ENCODE data around the gene SGSH.

Gene SGSH

GRCh38 chr17:80173916-80174315 lies 46.2 kb downstream of the SGSH start:
- Mint-ChIP-seq H3K27me3 (peaks cover 4% of the 10 kb centered on the region), H3K36me3 (no peaks in the 10 kb centered on the region), H3K27ac (no peak overlapping the region), H3K4me3 (no peak overlapping the region), H3K9me3 (no peaks in the 10 kb centered on the region), H3K4me1 (no peaks in the 10 kb centered on the region)

DNA sequence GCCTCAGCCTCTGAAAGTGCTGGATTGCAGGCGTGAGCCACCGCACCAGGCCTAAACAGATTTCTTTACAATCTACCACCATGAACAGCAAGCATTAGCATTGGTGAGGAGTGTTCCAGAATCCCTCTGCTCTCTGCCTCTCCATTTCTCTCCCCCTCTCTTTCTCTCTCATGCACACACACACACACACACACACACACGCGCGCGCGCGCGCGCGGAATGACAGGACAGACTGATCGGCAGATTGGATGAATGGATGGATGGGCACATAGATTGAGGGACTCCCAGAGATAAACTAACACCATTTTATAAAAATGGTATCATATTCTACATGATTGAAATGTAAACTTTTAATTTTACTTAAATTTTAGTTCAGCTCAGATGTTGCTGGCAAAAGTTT lies 47.0 kb downstream of the SGSH start:
- H3K9me3 Mint-ChIP-seq = no peaks in the 10 kb centered on the region
- no peaks in the 10 kb centered on the region for H3K4me1 Mint-ChIP-seq
- H3K27me3 Mint-ChIP-seq = peaks cover 4% of the 10 kb centered on the region
- no peaks in the 10 kb centered on the region for H3K36me3 Mint-ChIP-seq
- H3K4me3 Mint-ChIP-seq = no peak overlapping the region
- no peak overlapping the region for H3K27ac Mint-ChIP-seq

DNA sequence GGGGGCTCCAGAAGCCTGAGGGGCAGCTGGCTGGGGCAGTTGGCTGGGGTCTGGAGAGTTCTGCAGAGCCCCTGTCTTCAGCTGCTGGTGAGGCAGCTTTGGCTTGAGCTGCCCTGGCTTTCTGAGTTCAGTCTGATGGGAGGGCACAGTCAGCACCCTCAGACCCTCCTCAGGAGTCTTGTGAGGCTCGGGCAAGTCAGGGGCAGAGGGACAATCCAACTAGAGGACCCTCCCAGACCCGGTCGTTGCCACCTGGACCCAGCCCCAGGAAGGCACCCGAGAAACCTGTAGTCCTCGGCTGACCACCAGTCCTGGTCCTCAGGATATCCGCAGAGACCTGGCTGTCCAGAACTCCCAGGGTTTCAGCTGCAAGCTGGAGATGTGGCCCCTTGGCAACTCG lies 48.5 kb downstream of the SGSH start:
- Mint-ChIP-seq H3K4me3 (no peak overlapping the region), H3K27ac (no peak overlapping the region), H3K9me3 (no peaks in the 10 kb centered on the region), H3K4me1 (no peaks in the 10 kb centered on the region), H3K36me3 (no peaks in the 10 kb centered on the region), H3K27me3 (peaks cover 4% of the 10 kb centered on the region)

DNA sequence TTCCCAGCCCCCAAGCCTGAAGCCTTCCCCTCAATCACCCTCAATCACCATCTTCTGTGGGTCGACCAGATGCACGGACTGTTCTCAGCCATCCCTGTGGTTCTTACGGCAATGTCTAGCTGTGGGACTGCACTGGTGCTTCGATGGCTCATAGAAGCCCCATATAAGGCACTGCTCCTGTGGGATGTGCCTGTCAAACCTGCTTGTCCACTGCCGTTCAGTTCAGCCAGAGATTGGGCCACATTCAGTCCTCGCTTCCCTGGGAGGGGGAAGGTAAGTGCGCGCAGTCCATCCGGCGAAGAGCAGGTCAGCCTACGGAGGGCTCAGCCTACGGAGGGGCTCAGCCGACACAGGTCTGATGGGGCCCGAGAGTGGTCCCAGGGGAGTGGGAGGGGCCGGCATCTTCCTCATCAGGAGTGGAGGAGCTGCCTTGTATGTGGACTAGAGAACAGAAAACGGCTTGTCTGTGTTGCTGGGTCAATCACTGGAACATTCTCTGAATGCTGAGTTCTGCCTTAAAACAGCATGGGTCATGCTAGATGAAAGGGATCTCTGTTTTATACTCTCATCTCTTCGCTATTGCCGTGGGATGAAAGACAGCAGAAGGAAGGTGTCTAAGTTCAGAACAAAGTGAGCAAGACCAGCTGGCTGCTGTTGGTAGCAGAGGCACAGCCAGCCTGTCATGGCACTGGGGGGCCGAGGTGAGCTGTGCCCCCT lies 50.2 kb downstream of the SGSH start, which contains the start of gene CARD14:
TSS of gene CARD14 (plus strand) at position 247 of the 717 bp plus-strand sequence. CDS start 11,409 bp downstream, outside the sequence.
- Mint-ChIP-seq H3K27me3 (peaks cover 1% of the 10 kb centered on the region), H3K9me3 (no peaks in the 10 kb centered on the region), H3K27ac (no peak within 1 kb of the TSS), H3K36me3 (no peaks in the 10 kb centered on the region), H3K4me1 (no peaks in the 10 kb centered on the region), H3K4me3 (no peak within 1 kb of the TSS)

GRCh38 chr17:80169107-80169506 lies 51.0 kb downstream of the SGSH start:
- Mint-ChIP-seq H3K9me3 (no peaks in the 10 kb centered on the region), H3K4me1 (no peaks in the 10 kb centered on the region), H3K27ac (no peak overlapping the region), H3K27me3 (peaks cover 3% of the 10 kb centered on the region), H3K4me3 (no peak overlapping the region), H3K36me3 (no peaks in the 10 kb centered on the region)

DNA sequence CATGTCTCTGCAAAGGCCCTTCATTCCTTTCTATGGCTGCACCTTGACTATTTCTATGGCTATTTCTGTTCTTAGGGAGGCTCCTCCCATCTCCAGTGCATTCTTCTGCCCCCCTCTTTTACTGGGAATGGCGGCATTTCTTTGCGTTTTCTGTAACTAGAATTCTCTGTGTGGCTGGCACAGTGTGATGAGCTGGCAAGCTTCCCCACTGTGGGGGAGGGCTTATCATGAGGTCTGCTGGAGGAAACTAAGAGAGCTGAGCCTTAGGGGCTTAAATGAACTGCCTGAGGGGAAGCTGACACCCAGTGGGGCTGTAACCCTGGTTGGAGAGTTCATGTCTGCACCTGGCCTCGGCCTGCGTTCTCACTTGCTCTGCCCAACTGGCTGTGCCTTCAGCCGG lies 51.8 kb downstream of the SGSH start:
- Mint-ChIP-seq H3K4me1 (no peaks in the 10 kb centered on the region), H3K9me3 (no peaks in the 10 kb centered on the region), H3K4me3 (no peak overlapping the region), H3K27me3 (peaks cover 3% of the 10 kb centered on the region), H3K27ac (no peak overlapping the region), H3K36me3 (no peaks in the 10 kb centered on the region)

GRCh38 chr17:80166446-80166845 lies 53.7 kb downstream of the SGSH start:
- Mint-ChIP-seq H3K36me3 (no peaks in the 10 kb centered on the region), H3K27ac (no peak overlapping the region), H3K4me1 (no peaks in the 10 kb centered on the region), H3K4me3 (no peak overlapping the region), H3K9me3 (no peaks in the 10 kb centered on the region), H3K27me3 (peaks cover 3% of the 10 kb centered on the region)

- H3K4me3 Mint-ChIP-seq = no peak overlapping the region
- no peaks in the 10 kb centered on the region for H3K9me3 Mint-ChIP-seq
- no peaks in the 10 kb centered on the region for H3K36me3 Mint-ChIP-seq
- peaks cover 3% of the 10 kb centered on the region for H3K27me3 Mint-ChIP-seq
- no peak overlapping the region for H3K27ac Mint-ChIP-seq
- H3K4me1 Mint-ChIP-seq = no peaks in the 10 kb centered on the region
Measured at GRCh38 chr17:80164185-80164584, 55.9 kb downstream of the SGSH start.

- no peaks in the 10 kb centered on the region for H3K36me3 Mint-ChIP-seq
- H3K9me3 Mint-ChIP-seq = no peaks in the 10 kb centered on the region
- no peak overlapping the region for H3K27ac Mint-ChIP-seq
- H3K27me3 Mint-ChIP-seq = peaks cover 3% of the 10 kb centered on the region
- no peak overlapping the region for H3K4me3 Mint-ChIP-seq
- H3K4me1 Mint-ChIP-seq = no peaks in the 10 kb centered on the region
Measured at GRCh38 chr17:80163336-80163735, 56.8 kb downstream of the SGSH start.

GRCh38 chr17:80160536-80160935 lies 59.6 kb downstream of the SGSH start:
- Mint-ChIP-seq H3K4me3 (no peak overlapping the region), H3K36me3 (peaks cover 3% of the 10 kb centered on the region), H3K27me3 (peaks cover 3% of the 10 kb centered on the region), H3K27ac (no peak overlapping the region), H3K9me3 (no peaks in the 10 kb centered on the region), H3K4me1 (no peaks in the 10 kb centered on the region)

Data from activated naive CD4-positive, alpha-beta T cell treated with anti-CD3 and anti-CD28 coated beads, Interleukin-2, amount 50 U/mL, for 24 hours (primary cell).